GM19035 (cell line): ENCODE data around the gene ZNF335.

Experiments used
- ATAC-seq: cut with Tn5 transposase; IDR thresholded peaks from one replicate; pipeline ENCODE4 v1.9.1; 2021; ENCODE audit not compliant: unreplicated experiment

The ZNF335 gene

DNA sequence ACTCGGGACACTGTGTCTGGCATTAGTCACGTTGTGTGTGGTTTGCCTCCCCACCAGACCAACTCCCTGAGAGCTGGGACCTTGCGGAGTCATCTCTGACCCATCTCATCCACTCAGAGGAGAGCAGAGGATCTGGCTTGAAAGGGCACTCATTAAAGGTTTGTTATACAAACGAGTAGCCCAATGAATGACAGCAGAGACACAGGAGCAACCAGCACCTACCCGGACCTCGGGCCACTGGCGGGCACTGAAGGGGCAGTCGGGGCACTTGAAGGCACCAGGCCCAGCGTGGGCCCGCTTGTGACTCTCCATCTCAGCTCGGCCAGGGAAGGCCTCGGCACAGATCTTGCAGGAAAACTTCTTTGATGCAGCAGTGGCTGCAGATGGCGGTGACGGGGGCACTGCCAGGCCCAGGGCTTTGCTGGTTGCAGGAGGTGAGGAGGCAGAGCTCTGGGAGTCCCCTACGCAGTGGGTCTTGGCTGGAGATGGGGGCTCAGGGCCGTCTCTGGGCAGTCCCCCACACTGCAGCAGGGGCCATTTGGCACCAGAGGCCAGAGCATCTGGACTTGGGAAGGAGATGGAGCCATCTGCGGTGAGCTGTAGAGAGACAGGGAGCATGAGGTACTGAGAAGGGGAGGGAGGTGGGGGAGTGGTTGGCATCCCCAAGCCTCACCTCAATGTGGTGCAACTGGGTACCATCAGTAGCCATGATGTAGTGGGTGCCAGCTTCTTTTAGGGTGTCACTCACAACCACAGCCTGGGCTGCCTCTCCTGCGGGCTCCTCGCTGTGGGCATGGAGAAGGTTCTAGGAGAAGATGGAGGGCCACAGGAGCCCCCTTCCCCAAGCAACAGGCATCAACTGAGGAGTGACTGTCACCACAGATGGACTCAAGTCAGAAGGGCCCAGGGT lies 19.8 kb downstream of the ZNF335 start:
- no peak for ATAC-seq

DNA sequence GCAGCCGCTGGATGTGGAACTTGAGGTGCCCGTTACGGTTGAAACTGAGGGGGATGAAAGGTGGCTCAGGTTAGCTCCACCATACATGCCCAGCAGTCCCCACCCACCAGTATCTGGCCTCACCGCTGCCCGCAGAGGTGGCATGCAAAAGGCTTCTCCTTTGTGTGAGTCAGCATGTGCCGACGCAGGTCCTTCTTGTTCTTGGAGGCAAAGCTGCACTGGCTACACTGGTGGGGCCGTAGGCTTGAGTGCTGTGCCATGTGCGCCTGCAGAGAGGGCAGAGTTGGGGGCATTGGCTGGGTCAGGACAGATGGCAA lies 21.7 kb downstream of the ZNF335 start:
- ATAC-seq = no peak

DNA sequence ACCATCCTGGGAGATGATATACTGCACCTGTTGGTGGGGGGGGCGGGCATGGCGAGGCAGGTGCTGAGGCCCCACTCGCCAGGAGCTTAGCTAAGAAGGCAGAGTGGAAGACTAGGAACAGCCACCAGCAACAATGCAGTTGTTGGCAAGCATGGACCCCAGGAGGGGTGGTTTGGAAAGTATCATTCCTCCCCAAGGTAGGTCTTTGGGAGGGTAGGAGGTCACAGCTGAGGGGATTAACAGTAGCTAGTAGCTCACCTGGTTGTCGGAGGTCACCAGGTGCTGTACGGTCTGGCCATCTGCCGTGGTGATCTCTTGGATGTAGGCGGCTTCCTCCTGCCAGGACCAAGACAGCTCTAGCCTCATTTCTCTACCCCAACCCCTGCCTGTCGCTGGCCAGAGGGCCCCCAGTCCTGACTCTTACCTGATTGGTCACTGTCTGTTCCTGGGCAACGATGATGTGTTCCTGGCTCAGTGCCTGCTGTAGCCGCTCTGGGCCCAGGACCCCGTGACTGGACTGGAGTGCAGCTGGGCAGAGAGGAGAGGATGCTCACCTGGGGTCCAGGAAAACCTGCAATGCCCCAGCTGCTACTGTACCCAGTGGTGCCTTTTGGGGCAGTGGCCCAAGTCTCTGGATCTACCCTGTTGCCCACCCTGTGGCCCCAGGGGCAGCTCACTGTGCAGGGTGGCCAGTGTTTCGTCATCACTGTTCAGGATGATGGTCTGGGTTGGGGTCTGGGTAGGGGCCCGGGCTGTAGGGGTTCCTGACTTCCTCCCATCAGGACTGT lies 22.3 kb downstream of the ZNF335 start:
- ATAC-seq = no peak

GRCh38 chr20:45948742-45949541 lies 23.1 kb downstream of the ZNF335 start:
- ATAC-seq = no peak

- ATAC-seq = no peak
These were observed 23.7 kb downstream of the ZNF335 start for GRCh38 chr20:45948261-45948733.

DNA sequence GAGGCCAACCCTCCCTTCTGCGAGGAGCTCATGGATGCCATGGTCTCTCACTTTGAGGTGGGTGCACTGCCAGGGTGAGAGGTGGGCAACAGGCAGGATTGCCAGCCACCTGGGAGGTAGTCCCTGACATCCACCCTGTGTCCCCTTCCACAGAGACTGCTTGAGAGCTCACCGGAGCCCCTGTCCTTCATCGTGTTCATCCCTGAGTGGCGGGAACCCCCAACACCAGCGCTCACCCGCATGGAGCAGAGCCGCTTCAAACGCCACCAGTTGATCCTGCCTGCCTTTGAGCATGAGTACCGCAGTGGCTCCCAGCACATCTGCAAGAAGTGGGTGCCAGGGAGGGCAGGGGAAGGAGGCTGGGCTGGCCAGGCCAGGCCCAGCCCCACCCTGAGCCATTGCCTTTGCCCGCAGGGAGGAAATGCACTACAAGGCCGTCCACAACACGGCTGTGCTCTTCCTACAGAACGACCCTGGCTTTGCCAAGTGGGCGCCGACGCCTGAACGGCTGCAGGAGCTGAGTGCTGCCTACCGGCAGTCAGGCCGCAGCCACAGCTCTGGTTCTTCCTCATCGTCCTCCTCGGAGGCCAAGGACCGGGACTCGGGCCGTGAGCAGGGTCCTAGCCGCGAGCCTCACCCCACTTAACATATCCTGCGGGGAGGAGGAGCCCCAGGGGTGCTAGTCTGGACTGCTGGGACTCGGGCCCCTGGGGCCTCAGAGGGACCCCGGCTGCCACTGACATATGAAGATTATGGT lies 24.7 kb downstream of the ZNF335 start:
- ATAC-seq = no peak

- no peak for ATAC-seq
These were observed 25.6 kb downstream of the ZNF335 start for GRCh38 chr20:45946149-45946970.

DNA sequence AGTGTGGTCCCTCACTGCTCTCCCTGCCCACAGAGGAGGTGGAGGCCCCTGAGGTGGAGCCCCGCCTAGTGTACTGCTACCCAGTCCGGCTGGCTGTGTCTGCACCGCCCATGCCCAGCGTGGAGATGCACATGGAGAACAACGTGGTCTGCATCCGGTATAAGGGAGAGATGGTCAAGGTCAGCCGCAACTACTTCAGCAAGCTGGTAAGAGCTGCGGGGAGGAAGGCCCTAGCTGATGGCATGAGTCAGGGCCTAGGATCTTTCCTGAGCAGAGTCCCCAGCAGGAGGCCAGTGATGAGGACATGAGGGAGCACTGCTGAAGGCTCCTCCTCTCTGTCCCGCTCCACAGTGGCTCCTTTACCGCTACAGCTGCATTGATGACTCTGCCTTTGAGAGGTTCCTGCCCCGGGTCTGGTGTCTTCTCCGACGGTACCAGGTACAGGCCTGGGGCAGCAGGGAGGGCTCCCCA lies 26.3 kb downstream of the ZNF335 start:
- no peak for ATAC-seq

DNA sequence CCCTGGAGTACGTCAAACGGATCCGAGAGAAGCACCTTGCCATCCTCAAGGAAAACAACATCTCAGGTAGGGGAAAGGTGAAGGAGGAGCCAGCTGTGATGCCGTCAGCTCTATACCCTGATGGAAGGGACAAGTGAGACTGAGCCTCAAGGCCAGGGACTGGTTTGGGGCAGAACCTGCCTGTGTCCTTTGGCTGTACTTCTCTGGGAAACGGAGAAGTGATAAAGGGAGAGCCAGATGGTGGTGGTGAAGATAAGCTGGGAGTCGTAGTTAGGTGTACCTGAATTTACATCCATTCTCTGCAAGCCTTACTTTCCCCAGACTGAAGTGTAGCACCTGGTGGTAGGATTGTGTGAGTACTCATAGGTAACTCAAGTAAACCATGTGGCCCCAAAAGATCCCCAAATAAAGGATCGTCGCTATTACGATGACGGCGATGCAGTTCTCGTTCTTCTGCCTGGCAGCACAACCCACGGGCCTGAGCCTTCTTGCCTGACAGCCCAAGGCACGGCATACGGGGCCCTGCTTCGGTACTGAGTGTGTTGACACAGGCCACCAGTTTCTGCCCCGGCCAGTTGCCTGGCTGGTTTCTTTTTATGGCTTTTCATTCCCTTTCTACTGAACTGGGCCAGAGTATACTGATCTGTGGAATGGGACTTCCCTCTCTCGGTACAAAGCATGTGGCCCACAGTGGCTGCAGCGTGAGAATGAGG lies 26.9 kb downstream of the ZNF335 start:
- ATAC-seq = no peak

- no peak for ATAC-seq
These were observed 27.6 kb downstream of the ZNF335 start for GRCh38 chr20:45944151-45944964.

DNA sequence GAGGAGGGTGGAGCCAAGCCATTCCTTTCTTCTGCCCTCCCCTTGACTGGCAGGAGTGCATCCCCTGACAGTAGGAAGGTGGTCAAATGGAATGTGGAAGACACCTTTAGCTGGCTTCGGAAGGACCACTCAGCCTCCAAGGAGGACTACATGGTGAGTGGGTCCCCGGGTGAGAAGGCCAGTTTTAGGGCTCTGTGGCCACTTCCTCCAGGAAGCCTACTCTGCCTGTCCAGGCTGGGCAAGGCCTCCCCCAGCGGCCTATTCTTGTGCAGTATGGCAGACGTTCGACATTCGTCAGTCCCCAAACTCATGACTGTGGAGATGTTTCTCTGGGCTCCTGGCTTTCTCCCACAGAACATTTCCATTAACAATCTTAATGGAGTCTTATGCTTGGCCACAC lies 28.4 kb downstream of the ZNF335 start:
- ATAC-seq = no peak

- ATAC-seq = no peak
These were observed 31.5 kb downstream of the ZNF335 start for GRCh38 chr20:45940469-45940868.

DNA sequence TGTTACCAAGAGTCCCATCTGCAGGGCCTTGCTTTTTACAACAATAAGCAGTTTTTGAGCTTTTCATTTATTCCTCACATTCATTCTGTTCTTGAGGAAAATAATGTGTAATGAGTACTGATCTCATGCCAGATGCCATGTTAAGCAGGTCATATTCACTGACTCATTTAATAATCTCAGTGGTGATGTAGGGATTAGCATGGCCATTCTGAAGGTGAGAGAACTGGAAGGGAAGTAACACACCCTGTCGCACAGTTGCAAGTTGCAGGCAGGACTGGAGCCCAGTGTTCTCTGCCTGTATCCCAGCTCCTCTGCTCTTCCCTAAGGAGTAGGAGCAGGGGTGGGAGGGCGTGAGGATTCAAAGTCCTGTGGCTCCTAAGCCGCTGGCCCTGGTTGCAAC lies 31.9 kb downstream of the ZNF335 start:
- no peak for ATAC-seq

- no peak for ATAC-seq
These were observed 33.1 kb downstream of the ZNF335 start for GRCh38 chr20:45938727-45939438.

- no peak for ATAC-seq
These were observed 34.2 kb downstream of the ZNF335 start for GRCh38 chr20:45937765-45938164.

DNA sequence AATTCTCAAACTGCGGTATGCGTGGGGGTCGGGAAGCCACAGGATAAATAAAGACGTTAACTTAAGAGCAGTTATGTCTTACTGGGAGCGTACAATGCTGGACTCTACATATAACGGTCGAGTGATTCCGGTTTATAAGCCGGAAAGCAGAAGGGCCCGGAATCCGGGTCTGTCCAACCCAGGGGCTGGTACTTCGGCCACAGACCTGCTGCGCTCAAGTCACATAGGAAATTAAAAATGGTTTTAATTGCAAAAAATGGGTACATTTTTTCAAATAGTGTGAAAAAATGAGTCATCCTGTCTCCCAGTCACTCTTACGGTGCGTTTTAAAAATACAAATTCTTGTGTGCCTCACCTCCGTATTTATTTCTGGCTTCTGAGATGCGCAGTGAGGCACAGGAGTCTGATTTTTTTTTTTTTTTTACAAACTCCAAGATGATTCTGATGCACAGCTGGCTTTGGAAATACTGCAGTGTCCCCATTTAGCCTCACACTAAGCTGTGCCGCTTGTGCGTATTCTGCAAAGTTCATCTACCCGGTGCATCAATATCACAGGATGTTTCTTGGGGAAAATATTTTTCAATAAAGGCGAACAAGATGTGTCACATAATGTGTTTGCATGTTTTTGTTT lies 36.5 kb downstream of the ZNF335 start:
- ATAC-seq = peak; percentile 12
